HG03460 (cell line): ENCODE measurements around the gene HHATL.

ENCODE experiments used
- ATAC-seq: cut with Tn5 transposase; IDR thresholded peaks from one replicate; pipeline ENCODE4 v1.9.1; 2021; ENCODE audit not compliant: unreplicated experiment

HHATL gene, protein sequence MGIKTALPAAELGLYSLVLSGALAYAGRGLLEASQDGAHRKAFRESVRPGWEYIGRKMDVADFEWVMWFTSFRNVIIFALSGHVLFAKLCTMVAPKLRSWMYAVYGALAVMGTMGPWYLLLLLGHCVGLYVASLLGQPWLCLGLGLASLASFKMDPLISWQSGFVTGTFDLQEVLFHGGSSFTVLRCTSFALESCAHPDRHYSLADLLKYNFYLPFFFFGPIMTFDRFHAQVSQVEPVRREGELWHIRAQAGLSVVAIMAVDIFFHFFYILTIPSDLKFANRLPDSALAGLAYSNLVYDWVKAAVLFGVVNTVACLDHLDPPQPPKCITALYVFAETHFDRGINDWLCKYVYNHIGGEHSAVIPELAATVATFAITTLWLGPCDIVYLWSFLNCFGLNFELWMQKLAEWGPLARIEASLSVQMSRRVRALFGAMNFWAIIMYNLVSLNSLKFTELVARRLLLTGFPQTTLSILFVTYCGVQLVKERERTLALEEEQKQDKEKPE

GRCh38 chr3:42702066-42702951 is at the start of gene HHATL:
HHATL (minus strand) TSS chr3:42702798; CDS start chr3:42700826, 1,972 bp downstream.
- no peak for ATAC-seq

DNA sequence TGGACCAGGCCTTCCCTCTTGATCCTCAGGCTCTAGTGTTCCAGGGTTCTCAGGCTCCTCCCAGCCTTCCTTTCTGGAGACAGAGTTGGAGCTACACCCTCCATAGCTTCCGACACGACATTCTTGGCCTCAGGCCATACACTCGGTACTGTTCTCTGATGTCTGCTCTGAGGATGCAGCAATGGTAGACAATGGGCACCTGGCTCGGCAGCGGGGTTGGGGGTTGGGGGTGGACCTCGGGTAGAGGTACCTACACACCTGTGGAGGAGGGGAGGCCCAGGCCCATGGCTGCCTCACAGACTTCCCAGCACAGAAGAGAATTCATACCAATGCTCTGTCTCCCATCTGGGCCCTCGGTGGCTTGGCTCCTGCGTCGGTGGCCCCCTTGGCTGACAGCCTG is 49.0 kb upstream of the HHATL start:
- ATAC-seq = no peak

DNA sequence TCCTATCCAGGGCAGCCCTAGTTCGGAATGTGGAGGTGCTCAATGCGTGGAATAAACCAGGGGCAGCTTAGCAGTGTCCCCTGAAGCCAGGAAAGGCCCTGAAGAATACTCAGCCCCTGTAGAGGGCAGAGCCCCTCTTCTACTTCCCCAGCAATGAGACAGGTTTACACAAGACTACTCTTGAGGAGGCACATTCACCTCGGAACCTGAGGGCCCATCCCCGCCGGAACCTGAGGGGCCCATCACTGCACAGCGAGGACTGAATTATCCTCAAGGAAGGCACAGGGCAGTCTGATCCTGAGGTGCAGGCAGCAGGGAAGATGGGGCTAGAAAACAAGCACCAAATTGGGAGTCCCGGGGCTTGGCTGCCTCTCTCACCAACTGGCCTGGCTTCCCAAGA is 48.2 kb upstream of the HHATL start:
- ATAC-seq = no peak

DNA sequence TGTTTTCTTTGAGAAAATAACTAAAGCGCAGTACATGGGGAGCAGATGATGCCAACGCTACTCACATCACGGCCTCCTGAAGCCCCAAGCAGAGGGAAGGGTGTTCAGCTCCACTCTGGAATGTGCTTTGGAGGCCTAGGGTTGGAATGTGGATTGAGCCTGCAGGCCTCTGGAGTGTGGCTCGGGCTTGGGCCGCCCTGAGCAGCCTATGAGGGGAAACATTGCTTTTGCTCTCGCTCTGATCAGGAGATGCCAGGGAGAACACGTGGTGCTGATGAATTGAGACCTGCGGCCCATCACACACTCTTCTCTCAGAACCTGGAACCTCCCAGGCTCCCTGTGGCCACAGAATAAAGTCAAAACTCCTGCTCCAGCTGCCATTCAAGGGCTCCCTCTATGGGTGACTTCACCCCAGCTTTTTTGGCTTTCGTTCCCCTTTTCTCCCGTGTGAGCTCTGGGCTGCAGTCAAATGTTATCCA is 47.2 kb upstream of the HHATL start:
- no peak for ATAC-seq

DNA sequence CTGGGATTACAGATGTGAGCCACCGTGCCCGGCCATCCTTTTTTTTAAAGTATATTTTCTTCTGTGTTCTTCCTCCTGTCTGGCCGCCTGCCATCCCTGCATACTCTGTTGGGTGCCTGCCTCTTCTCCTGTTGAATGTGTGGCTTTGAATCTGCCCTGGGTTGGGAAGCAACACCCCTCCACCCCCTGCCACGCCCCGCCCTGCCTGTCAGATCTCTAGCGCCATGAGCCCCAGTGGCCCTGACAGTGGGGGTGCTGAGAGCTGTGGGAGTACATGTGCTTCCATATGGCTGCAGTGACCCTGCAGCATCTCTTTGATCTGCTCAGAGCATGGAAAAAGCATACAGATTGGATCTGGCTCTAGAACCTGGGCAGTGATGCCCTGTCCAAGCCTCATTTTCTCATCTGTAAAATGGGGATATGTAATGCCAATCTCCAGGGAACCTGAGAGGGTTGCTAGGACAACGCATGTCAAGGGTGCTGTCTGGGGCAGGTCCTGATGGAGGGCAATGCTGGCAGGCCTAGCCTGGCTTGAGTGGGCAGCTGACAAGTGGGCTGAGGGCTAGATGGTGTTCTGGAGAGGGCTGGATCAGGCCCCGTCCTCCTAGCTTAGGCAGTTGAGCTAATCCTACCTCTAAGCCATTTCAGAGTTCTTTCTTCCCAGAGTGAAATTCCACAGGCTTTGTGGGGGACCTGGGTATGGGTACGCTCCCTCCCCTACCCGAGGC is 46.6 kb upstream of the HHATL start:
- ATAC-seq = no peak

- ATAC-seq = no peak
Observed at GRCh38 chr3:42747581-42747980, 45.0 kb upstream of the HHATL start.

DNA sequence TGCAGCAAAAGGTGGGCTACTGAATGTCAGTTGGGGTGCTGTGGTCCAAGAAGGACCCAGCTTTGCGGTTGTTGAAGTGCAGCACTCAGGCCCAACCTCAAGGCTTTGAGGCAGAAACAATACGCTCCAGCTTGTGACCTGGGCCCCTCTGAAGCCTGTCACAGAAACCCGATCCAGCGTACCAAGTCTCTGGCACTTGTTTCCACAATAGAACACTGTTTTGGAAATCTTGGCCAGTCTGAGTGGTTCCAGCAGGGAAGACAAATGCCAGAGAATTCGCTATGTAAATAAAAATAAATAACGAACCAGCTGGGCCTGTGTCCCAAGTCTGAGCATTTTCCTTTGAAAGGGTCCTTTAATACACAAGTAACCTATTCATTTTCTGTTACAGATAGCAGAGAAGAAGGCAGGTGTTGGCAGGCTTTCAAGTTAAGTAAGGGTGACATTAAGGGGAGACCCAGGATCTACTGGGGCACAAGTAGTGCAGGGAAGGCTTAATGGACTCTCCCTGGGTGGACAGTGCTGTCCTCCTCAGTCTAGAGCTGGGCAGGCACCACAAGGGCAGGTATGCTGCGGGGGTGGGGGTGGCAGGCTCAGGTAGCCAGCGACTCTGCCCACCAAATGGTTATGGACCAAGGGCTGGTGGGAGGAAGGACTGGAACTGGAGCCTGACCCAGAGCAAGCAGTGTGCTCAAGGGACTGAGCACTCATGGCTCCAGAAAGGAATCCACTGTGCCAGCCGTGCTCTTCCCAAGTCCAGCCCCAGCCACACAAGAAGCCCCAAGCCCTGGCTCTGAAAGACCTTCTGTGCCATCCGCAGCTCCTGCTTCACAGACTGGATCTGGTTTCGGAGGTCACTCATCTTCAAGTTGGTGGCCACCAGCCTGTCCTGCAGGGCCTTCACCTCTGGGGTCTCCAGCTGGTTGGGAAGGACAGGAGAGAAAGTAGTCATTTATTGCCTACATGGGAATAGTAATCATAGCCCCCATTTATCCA is 44.2 kb upstream of the HHATL start:
- ATAC-seq = no peak

DNA sequence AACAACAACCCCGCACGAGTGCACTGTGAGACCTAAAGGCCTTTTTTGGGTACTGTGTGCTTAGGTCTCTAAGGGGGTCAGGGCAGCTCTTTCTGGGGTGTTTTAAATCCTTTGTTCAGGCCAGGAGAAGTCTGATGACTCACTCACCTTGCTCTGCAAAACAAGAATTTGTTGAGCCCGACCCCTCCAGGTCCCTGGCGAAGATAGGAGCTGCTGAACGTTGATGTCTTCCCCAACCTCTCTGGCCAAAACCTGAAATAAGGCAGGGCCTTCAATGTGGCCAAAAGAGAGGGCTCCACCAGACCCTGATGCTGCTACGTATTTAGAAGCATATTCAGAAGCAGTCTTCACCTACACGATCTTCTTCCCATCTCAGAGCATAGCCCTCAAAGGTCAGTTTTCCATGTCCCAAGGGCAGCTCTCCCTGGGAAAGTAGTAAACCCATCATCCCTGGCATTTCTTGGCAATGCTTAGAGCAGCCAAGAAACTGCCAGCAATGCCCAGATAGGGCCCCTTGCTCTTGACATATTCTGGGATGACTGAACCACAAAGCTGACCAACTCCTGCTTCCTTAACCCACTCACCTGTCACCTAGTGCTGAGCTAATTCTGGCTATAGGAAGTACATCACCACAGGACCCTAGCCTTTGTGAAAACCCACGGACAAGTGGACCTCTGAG is 43.3 kb upstream of the HHATL start:
- no peak for ATAC-seq

- no peak for ATAC-seq
Observed at GRCh38 chr3:42745291-42745745, 42.7 kb upstream of the HHATL start.

- ATAC-seq = no peak
Observed at GRCh38 chr3:42743204-42743995, 40.8 kb upstream of the HHATL start.

DNA sequence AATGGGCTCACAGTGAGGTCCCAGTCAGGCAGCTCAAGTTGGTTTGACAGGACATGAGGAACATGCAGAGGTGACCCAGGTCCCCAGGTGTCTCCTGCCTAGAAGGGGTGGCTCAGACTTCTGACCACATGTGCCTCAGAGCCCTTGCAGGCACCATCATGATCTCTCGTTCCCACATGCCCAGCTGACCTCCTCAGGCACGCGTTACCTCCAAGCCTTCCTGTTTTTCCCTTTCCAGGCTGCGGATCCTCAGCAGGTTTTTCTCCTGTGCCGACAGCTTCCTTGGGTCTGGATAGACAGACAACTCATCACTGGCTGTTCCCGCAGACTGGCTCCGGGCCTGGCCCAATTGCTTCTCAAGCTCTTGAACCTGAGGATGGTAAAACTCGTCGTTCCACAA is 40.1 kb upstream of the HHATL start:
- no peak for ATAC-seq

GRCh38 chr3:42742259-42742658 is 39.7 kb upstream of the HHATL start:
- no peak for ATAC-seq

- no peak for ATAC-seq
Observed at GRCh38 chr3:42741796-42742195, 39.2 kb upstream of the HHATL start.

DNA sequence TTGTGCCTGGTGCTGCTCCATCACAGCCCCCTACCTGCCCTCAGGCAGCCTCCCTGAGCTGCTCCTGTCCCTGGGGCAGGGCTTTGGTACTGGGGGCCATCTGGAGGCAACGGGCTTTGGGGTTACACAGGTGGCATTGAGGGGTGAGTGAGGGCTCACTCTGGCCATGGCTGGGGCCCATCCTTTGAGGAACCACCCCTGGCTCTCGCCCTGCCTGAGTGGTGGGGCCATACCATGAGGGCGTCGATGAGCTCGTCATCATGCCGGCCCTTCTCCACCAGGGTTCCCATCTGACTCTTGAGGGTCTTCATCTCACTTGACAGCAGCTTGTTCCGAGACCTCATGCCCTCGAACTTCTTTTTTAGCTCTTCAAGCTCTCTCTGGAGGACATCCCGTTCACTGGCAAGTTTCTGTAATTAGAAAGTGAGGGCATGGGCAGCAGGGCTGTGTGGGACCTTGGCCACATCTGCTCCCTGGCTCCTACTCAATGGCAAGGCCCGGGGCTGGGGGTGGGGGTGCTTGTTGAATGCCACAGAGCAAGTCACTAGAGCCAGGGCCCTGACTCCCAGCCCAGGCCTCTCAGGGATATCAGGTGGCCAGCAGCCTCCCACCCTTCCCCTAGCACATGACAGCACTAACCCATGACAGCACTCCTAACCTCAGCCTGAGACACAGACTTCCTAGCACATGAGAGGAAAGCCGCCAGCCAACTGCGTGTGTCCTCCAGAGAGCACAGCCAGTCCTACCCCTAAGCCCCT is 37.0 kb upstream of the HHATL start:
- ATAC-seq = no peak

DNA sequence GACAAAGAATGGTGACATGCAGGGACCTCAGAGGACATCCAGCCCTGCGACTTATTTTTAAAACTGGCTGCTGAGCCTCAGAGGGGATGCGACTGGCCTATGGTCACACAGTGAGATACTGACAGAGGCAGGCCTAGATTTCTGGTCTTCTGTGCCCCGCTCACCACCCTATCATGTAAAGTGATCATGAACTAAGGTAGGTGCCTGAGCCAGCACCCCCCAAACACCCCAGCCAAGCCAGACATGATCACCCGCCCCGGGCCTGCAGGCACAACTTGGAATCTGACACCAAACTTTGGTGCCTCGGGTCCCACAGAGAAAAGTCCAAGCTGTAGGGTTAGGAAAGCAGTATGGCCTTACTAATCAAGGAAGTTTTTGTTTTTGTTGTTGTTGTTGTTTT is 33.9 kb upstream of the HHATL start:
- no peak for ATAC-seq

DNA sequence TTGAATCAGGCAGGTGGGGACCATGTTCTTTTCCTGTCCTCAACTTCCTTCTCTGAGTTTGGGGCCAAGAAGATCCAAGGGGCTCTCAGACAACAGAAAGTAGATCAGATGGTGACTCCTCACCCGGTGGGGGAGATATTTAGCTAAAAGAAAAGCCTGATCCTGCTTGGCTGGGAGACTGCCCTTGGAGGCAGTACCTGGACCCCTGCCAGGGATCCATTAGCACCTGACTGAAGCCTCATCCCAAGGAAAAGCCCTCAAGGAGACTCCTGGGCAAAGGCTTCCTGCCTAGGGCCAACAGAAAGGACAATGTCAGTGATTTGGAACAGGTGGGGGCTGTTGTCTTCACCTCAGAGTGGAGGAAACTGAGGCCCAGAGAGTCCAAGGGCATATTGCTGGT is 33.5 kb upstream of the HHATL start:
- ATAC-seq = no peak

DNA sequence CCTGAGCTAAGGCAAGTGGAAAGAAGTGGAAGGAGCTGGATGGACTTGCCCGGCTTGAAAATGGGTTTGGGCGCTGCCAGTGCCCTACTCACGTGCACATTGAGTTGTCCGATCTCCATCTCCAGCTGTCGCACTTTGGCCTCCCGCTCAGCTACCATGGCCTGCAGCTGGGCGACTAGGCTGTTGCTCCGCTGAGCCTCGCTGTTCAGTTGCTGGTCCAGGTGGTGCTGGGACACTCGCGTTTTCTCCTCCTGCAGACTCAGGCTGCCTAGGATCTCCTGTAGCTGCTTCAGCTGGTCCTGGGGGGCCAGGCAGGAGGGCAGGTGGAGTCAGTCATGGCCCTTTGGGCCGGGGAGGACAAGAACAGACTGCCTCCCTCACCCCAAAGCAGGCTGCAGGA is 33.0 kb upstream of the HHATL start:
- no peak for ATAC-seq

- ATAC-seq = no peak
Observed at GRCh38 chr3:42735019-42735418, 32.4 kb upstream of the HHATL start.
